Keratinocyte (primary cell): Measurements from ENCODE around the gene CDCP2. TPM values are rescaled to one million over a fixed set of nuclear protein-coding genes. Genes with fewer than 3 reads are reported as not detected.

Source experiments
- DNase-seq: peaks from one replicate; pipeline ENCODE4 v3.0.0-alpha.2; 2011; ENCODE audit warnings: low read depth, missing footprints, low spot score
- FAIRE-seq: peaks from 2 replicates; lab custom pipeline; 2011; peaks lifted over from hg19 to GRCh38; lab: Jason Lieb, UNC
- H2AFZ ChIP-seq: 2 replicates; pipeline ENCODE4 v1.6.0; 2012; ENCODE audit warnings: low read length, control low read depth, inconsistent platforms; ENCODE audit not compliant: control insufficient read depth
- H3K27ac ChIP-seq: 2 replicates; pipeline ENCODE4 v1.5.1; 2011; ENCODE audit warnings: low read length; ENCODE audit not compliant: control insufficient read depth, insufficient read depth
- H3K27me3 ChIP-seq: 3 replicates; pipeline ENCODE4 v1.6.0; 2011; ENCODE audit warnings: low read length; ENCODE audit not compliant: control insufficient read depth, insufficient read depth; ENCODE audit errors: extremely low read depth
- H3K36me3 ChIP-seq, 2 experiments: 2 replicates in 1 of 2; 3 replicates in 1 of 2; pipeline ENCODE4 v1.5.1; 2011; ENCODE audit warnings: low read length in 2 of 2, mild to moderate bottlenecking in 1 of 2; ENCODE audit not compliant: control insufficient read depth in 2 of 2, insufficient read depth in 2 of 2; ENCODE audit errors: extremely low read depth in 1 of 2
- H3K4me1 ChIP-seq: 3 replicates; pipeline ENCODE4 v1.5.1; 2011; ENCODE audit warnings: low read length; ENCODE audit not compliant: control insufficient read depth, insufficient read depth; ENCODE audit errors: extremely low read depth
- H3K4me2 ChIP-seq: 3 replicates; pipeline ENCODE4 v1.6.0; 2011; ENCODE audit warnings: low read depth, low read length; ENCODE audit not compliant: control insufficient read depth, insufficient read depth; ENCODE audit errors: extremely low read depth
- H3K4me3 ChIP-seq, 3 experiments: fragments of 200-600 bp in 1 of 3; sonication (generic) in 1 of 3; 2 replicates in 2 of 3; 3 replicates in 1 of 3; pipeline ENCODE4 v1.5.1; 2011 to 2016; ENCODE audit warnings: low read length in 3 of 3, mild to moderate bottlenecking in 3 of 3, control low read depth in 2 of 3, inconsistent platforms in 1 of 3, low read depth in 1 of 3, mixed read lengths in 1 of 3, mixed run types in 1 of 3, moderate library complexity in 1 of 3; ENCODE audit not compliant: control insufficient read depth in 2 of 3, insufficient read depth in 2 of 3; ENCODE audit errors: extremely low read depth in 1 of 3
- H3K79me2 ChIP-seq: 2 replicates; pipeline ENCODE4 v1.6.0; 2012; ENCODE audit warnings: low read length; ENCODE audit not compliant: control insufficient read depth, insufficient read depth
- H3K9ac ChIP-seq: 3 replicates; pipeline ENCODE4 v1.6.0; 2011; ENCODE audit warnings: low read length; ENCODE audit not compliant: control insufficient read depth, insufficient read depth; ENCODE audit errors: extremely low read depth
- H3K9me1 ChIP-seq: 3 replicates; pipeline ENCODE4 v1.6.0; 2011; ENCODE audit warnings: low read length; ENCODE audit not compliant: control insufficient read depth, insufficient read depth; ENCODE audit errors: extremely low read depth
- H3K9me3 ChIP-seq: 2 replicates; pipeline ENCODE4 v1.5.1; 2012; ENCODE audit warnings: low read depth, low read length; ENCODE audit not compliant: control insufficient read depth
- H4K20me1 ChIP-seq: 3 replicates; pipeline ENCODE4 v1.6.0; 2011; ENCODE audit warnings: low read length; ENCODE audit not compliant: control insufficient read depth, insufficient read depth; ENCODE audit errors: extremely low read depth
- EZH2 ChIP-seq: IDR thresholded peaks from one replicate; pipeline ENCODE4 v1.6.1; 2012; ENCODE audit warnings: inconsistent platforms, mild to moderate bottlenecking, low read length, moderate library complexity
- dilution Hi-C: fragments of 300-500 bp; cut with MboI; formaldehyde crosslinking; loops from one replicate; pipeline ENCODE4 v1.7.0; 2020; ENCODE audit warnings: low sequenced_read_pairs; ENCODE audit not compliant: extremely low pct_ligation_motif_present
- polyA plus RNA-seq, 5 experiments: library from polyadenylated mRNA; depleted of rRNA in 3 of 5; stranded (reverse) in 3 of 5; stranded (forward) in 1 of 5; unstranded in 1 of 5; fragments of >200 nt; gene quantifications; 1 replicate in 1 of 5; 2 replicates in 3 of 5; 3 replicates in 1 of 5; pipeline versions ENCODE4 v1.2.1 to v1.2.3, GENCODE V29; 2011 to 2012; ENCODE audit warnings: missing spikeins in 2 of 5, low read depth in 1 of 5, low replicate concordance in 1 of 5
- TF ChIP-seq, protein P1 (sequence below), 3 experiments: IDR thresholded peaks in 1 of 3; conservative IDR thresholded peaks in 1 of 3; optimal IDR thresholded peaks in 1 of 3; 2 replicates in 2 of 3; 3 replicates in 1 of 3; pipeline versions ENCODE3 to v1.5.1; 2011; ENCODE audit warnings: low read length in 3 of 3, mild to moderate bottlenecking in 3 of 3, moderate library complexity in 2 of 3, control low read depth in 1 of 3, inconsistent platforms in 1 of 3; ENCODE audit not compliant: insufficient read depth in 2 of 3; ENCODE audit errors: extremely low read depth in 1 of 3

The CDCP2 gene
- polyA plus RNA-seq, 1 donor (not counting 4 experiments of a cell fraction or from before 2014, with no cell fraction given) = not detected

DNA sequence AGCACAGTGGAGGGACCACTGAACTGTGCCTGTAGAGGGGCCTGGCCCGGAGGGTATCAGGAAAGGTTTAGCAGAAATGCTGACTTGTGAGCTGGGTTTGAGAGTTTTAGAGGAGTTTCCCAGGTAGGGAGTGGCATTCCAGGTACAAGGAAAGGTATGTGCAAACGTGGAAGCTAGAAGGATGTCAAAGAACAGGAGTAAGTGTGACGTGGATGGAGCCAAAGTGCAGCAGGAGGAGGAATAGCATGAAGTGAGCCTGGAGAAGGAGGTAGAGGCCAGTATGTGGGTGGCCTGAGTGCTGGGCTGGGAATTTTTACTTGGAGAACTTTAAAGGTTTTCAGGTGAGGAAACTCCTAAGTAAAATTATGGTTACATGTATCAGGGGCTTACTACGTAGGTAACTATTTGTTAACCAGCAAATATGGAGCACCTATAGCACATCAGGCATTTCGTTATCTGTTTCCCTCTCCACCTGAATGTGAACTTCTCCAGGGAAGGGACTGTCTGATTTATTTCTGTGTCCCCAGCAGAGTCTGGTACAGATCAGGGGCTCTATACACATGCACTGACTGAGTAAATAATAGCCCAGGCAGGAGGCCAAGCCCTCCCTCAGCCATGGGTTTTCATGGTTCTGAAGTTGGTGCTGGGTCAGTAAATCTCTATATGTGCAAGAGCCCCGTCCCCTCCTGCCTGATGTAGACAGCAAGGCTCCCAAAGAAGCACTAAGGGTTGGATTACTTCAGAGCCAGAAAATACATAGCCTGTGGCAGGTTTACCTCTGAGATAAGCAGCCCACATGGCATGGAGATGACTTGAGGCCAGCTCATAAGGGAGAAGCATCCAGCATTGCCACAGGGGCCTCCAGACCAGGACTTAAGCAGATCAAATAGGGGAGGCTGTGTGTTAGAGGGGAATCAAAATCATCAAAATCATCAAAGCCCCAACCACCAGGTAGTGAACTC, 43.4 kb downstream of the CDCP2 start:
- H3K4me3 ChIP-seq = no peak overlapping the region
- H3K9ac ChIP-seq = no peak overlapping the region
- H3K9me3 ChIP-seq = no peaks in the 10 kb centered on the region
- dilution Hi-C loops = no loop called here
- H2AFZ ChIP-seq = no peak overlapping the region
- TF ChIP-seq EZH2 = no peak
- TF ChIP-seq, protein P1, sequence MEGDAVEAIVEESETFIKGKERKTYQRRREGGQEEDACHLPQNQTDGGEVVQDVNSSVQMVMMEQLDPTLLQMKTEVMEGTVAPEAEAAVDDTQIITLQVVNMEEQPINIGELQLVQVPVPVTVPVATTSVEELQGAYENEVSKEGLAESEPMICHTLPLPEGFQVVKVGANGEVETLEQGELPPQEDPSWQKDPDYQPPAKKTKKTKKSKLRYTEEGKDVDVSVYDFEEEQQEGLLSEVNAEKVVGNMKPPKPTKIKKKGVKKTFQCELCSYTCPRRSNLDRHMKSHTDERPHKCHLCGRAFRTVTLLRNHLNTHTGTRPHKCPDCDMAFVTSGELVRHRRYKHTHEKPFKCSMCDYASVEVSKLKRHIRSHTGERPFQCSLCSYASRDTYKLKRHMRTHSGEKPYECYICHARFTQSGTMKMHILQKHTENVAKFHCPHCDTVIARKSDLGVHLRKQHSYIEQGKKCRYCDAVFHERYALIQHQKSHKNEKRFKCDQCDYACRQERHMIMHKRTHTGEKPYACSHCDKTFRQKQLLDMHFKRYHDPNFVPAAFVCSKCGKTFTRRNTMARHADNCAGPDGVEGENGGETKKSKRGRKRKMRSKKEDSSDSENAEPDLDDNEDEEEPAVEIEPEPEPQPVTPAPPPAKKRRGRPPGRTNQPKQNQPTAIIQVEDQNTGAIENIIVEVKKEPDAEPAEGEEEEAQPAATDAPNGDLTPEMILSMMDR (optimal IDR thresholded peaks at IDR 0.05 in 1 of 3, IDR thresholded peaks at IDR 0.05 in 1 of 3, conservative IDR thresholded peaks at IDR 0.05 in 1 of 3; ENCODE audit: extremely low read depth in 1 of 3, insufficient read depth in 2 of 3, low read length in 3 of 3) = no peak
- no peaks in the 10 kb centered on the region for H3K4me1 ChIP-seq
- H3K4me2 ChIP-seq = no peak overlapping the region
- no peaks in the 10 kb centered on the region for H3K27me3 ChIP-seq
- DNase-seq (no peak), FAIRE-seq (no peak)
- H4K20me1 ChIP-seq = no peaks in the 10 kb centered on the region
- H3K79me2 ChIP-seq = no peaks in the 10 kb centered on the region
- H3K36me3 ChIP-seq = no peaks in the 10 kb centered on the region
- H3K9me1 ChIP-seq = no peaks in the 10 kb centered on the region
- H3K27ac ChIP-seq = no peak overlapping the region

DNA sequence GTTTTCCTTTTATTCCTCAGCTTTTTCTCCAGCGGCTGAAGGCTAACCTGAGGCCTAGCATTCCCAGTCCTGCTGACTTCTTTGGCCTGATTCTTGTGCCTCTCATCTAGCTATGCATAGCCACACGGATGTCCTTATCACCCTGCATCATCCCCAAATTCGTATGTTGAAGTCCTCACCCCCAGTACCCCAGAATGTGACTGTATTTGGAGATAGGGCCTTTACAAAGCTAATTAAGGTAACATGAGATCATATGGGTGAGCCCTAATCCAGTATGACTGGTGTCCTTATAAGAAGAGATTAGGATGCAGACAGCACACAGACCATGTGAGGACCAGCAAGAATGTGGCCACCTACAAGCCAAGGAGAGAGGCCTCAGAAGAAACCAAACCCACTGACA, 44.6 kb downstream of the CDCP2 start:
- Histone ChIP-seq H3K4me1 (no peaks in the 10 kb centered on the region), H3K27me3 (no peaks in the 10 kb centered on the region), H3K9me1 (no peaks in the 10 kb centered on the region), H3K79me2 (no peaks in the 10 kb centered on the region), H3K9ac (no peak overlapping the region), H3K36me3 (peaks cover 0 to 2% of the 10 kb centered on the region in 2 experiments), H4K20me1 (no peaks in the 10 kb centered on the region), H3K4me2 (no peak overlapping the region), H3K9me3 (no peaks in the 10 kb centered on the region), H2AFZ (no peak overlapping the region), H3K4me3 (no peak overlapping the region), H3K27ac (no peak overlapping the region)
- no peak for FAIRE-seq
- TF ChIP-seq, protein P1 (optimal IDR thresholded peaks at IDR 0.05 in 1 of 3, IDR thresholded peaks at IDR 0.05 in 1 of 3, conservative IDR thresholded peaks at IDR 0.05 in 1 of 3; ENCODE audit: extremely low read depth in 1 of 3, insufficient read depth in 2 of 3, low read length in 3 of 3) = no peak
- TF ChIP-seq EZH2 = no peak
- DNase-seq = no peak
- dilution Hi-C loops = no loop called here
